Activated naive CD4-positive, alpha-beta T cell treated with anti-CD3 and anti-CD28 coated beads for 36 hours (primary cell): ENCODE data around the gene OSTF1. TPM values are rescaled to one million over a fixed set of nuclear protein-coding genes. Genes with fewer than 3 reads are reported as not detected.

Source experiments
- CTCF ChIA-PET: fragments of 350-600 bp; sonication (Branson Sonifier 250); formaldehyde crosslinking; loops from one replicate; lab custom pipeline; 2021; ENCODE audit warnings: antibody characterized with exemption; lab: Charles Lee
- DNase-seq: peaks from one replicate; pipeline ENCODE4 v3.0.0-alpha.2; 2020
- H3K27ac Mint-ChIP-seq: one replicate; pipeline ENCODE4 v1.8.0; 2021; ENCODE audit warnings: mild to moderate bottlenecking, mixed read lengths
- H3K27me3 Mint-ChIP-seq: one replicate; pipeline ENCODE4 v1.8.0; 2021; ENCODE audit warnings: low read depth, mixed read lengths
- H3K36me3 Mint-ChIP-seq: one replicate; pipeline ENCODE4 v1.8.0; 2021; ENCODE audit warnings: low read depth, mixed read lengths
- H3K4me1 Mint-ChIP-seq: one replicate; pipeline ENCODE4 v1.8.0; 2021; ENCODE audit warnings: low read depth, mixed read lengths
- H3K4me3 Mint-ChIP-seq: one replicate; pipeline ENCODE4 v1.8.0; 2021; ENCODE audit warnings: mild to moderate bottlenecking, moderate library complexity, mixed read lengths
- H3K9me3 Mint-ChIP-seq: one replicate; pipeline ENCODE4 v1.8.0; 2021; ENCODE audit warnings: mixed read lengths
- intact Hi-C: fragments of 100-400 bp; cut with micrococcal nuclease; formaldehyde crosslinking; loops from one replicate; pipeline ENCODE4 v1.15.1; 2023
- total RNA-seq, 2 experiments: library from RNA; stranded (reverse); gene quantifications; one replicate each; pipeline ENCODE4 v1.2.3, GENCODE V29; 2021

Gene OSTF1
- 100 to 1,000 TPM; 102 to 104 TPM for total RNA-seq

GRCh38 chr9:75087824-75088645 is at the start of gene OSTF1, which contains the start of gene NMRK1:
OSTF1 (plus strand) TSS chr9:75088514; CDS start chr9:75088693, 179 bp downstream.
NMRK1 (minus strand) TSS chr9:75088155; CDS start chr9:75083115, 5,040 bp downstream.
- H3K4me1 Mint-ChIP-seq: peaks cover 62% of the 10 kb centered on the region
- peak; percentile 93 for DNase-seq
- CTCF ChIA-PET: interaction anchor here (0.9 to 1.4 kb wide), 2 partner anchors 61 to 135 kb away, joined by 3 to 5 read pairs; partner anchors contain the start of gene C9orf40
- peaks cover 3% of the 10 kb centered on the region for H3K36me3 Mint-ChIP-seq
- intact Hi-C loops: loop anchor here (1.0 to 5.0 kb wide), 10 partner anchors 11 to 1956 kb away; partner anchors contain the start of genes ANXA1, CARNMT1, PCSK5 and RFK
- H3K4me3 Mint-ChIP-seq: peak within 1 kb of the TSS; percentile 95
- no peaks in the 10 kb centered on the region for H3K27me3 Mint-ChIP-seq
- peak within 1 kb of the TSS; percentile 94 for H3K27ac Mint-ChIP-seq
- no peaks in the 10 kb centered on the region for H3K9me3 Mint-ChIP-seq

- no peaks in the 10 kb centered on the region for H3K9me3 Mint-ChIP-seq
- H3K27ac Mint-ChIP-seq: no peak overlapping the region
- DNase-seq: no peak
- no peaks in the 10 kb centered on the region for H3K4me1 Mint-ChIP-seq
- H3K27me3 Mint-ChIP-seq: no peaks in the 10 kb centered on the region
- H3K4me3 Mint-ChIP-seq: no peak overlapping the region
- intact Hi-C loops: no loop called here
- no peaks in the 10 kb centered on the region for H3K36me3 Mint-ChIP-seq
- CTCF ChIA-PET: interaction anchor here (0.6 to 1.5 kb wide), 2 partner anchors 15 to 54 kb away, joined by 3 read pairs; no protein-coding TSS in a partner anchor
These were observed 49.3 kb upstream of the OSTF1 start for GRCh38 chr9:75039009-75039408.

- intact Hi-C loops: no loop called here
- Mint-ChIP-seq H3K4me1 (no peaks in the 10 kb centered on the region), H3K27me3 (no peaks in the 10 kb centered on the region), H3K4me3 (no peak overlapping the region), H3K36me3 (no peaks in the 10 kb centered on the region), H3K9me3 (no peaks in the 10 kb centered on the region), H3K27ac (no peak overlapping the region)
- CTCF ChIA-PET: interaction anchor here (1.3 to 1.5 kb wide), 3 partner anchors 8 to 46 kb away, joined by 3 to 5 read pairs (median 3); no protein-coding TSS in a partner anchor
- peak; percentile 36 for DNase-seq
These were observed 48.5 kb upstream of the OSTF1 start for GRCh38 chr9:75039801-75040200.

GRCh38 chr9:75041041-75041440 is 47.3 kb upstream of the OSTF1 start:
- Mint-ChIP-seq H3K9me3 (no peaks in the 10 kb centered on the region), H3K36me3 (no peaks in the 10 kb centered on the region)
- CTCF ChIA-PET: interaction anchor here (1.0 to 1.3 kb wide), 2 partner anchors 9 to 31 kb away, joined by 3 read pairs; no protein-coding TSS in a partner anchor

GRCh38 chr9:75046725-75047345 is 41.5 kb upstream of the OSTF1 start:
- no peaks in the 10 kb centered on the region for H3K36me3 Mint-ChIP-seq
- H3K4me1 Mint-ChIP-seq: no peaks in the 10 kb centered on the region
- no peak for DNase-seq
- intact Hi-C loops: no loop called here
- CTCF ChIA-PET: interaction anchor here (0.6 to 1.0 kb wide), 2 partner anchors 27 to 274 kb away, joined by 3 read pairs; no protein-coding TSS in a partner anchor
- no peak overlapping the region for H3K4me3 Mint-ChIP-seq
- H3K27me3 Mint-ChIP-seq: peaks cover 4% of the 10 kb centered on the region
- H3K9me3 Mint-ChIP-seq: no peaks in the 10 kb centered on the region
- H3K27ac Mint-ChIP-seq: no peak overlapping the region

More at GRCh38 chr9:75041041-75041440, 47.3 kb upstream of the OSTF1 start:
- Mint-ChIP-seq H3K4me3 (no peak overlapping the region), H3K27me3 (peaks cover 4% of the 10 kb centered on the region), H3K4me1 (no peaks in the 10 kb centered on the region), H3K27ac (no peak overlapping the region)
- no peak for DNase-seq
- intact Hi-C loops: no loop called here

GRCh38 chr9:75047506-75047905 is 40.8 kb upstream of the OSTF1 start:
- no peak for DNase-seq
- Mint-ChIP-seq H3K27me3 (peaks cover 4% of the 10 kb centered on the region), H3K27ac (no peak overlapping the region), H3K9me3 (no peaks in the 10 kb centered on the region), H3K4me3 (no peak overlapping the region), H3K4me1 (no peaks in the 10 kb centered on the region), H3K36me3 (no peaks in the 10 kb centered on the region)
- intact Hi-C loops: no loop called here
- CTCF ChIA-PET: interaction anchor here (0.6 to 1.0 kb wide), 2 partner anchors 19 to 275 kb away, joined by 3 to 4 read pairs; partner anchors contain the start of gene CARNMT1

- intact Hi-C loops: no loop called here
- no peak overlapping the region for H3K4me3 Mint-ChIP-seq
- H3K36me3 Mint-ChIP-seq: no peaks in the 10 kb centered on the region
- no peak for DNase-seq
- no peaks in the 10 kb centered on the region for H3K27me3 Mint-ChIP-seq
- no peaks in the 10 kb centered on the region for H3K4me1 Mint-ChIP-seq
- CTCF ChIA-PET: no interaction called here
- no peaks in the 10 kb centered on the region for H3K9me3 Mint-ChIP-seq
- H3K27ac Mint-ChIP-seq: no peak overlapping the region
These were observed 37.0 kb upstream of the OSTF1 start for GRCh38 chr9:75051285-75051684.

- no peaks in the 10 kb centered on the region for H3K27me3 Mint-ChIP-seq
- peaks cover 4% of the 10 kb centered on the region for H3K36me3 Mint-ChIP-seq
- H3K27ac Mint-ChIP-seq: no peak overlapping the region
- CTCF ChIA-PET: interaction anchor here (0.7 to 1.2 kb wide), 2 partner anchors 10 to 14 kb away, joined by 3 to 5 read pairs; no protein-coding TSS in a partner anchor
- DNase-seq: no peak
- H3K4me1 Mint-ChIP-seq: no peaks in the 10 kb centered on the region
- no peaks in the 10 kb centered on the region for H3K9me3 Mint-ChIP-seq
- H3K4me3 Mint-ChIP-seq: no peak overlapping the region
- intact Hi-C loops: no loop called here
These were observed 34.4 kb upstream of the OSTF1 start for GRCh38 chr9:75053869-75054268.

- no peak overlapping the region for H3K4me3 Mint-ChIP-seq
- CTCF ChIA-PET: interaction anchor here (0.7 to 1.2 kb wide), 3 partner anchors 10 to 99 kb away, joined by 3 to 5 read pairs (median 3); no protein-coding TSS in a partner anchor
- intact Hi-C loops: no loop called here
- H3K27me3 Mint-ChIP-seq: no peaks in the 10 kb centered on the region
- DNase-seq: no peak
- H3K4me1 Mint-ChIP-seq: no peaks in the 10 kb centered on the region
- H3K9me3 Mint-ChIP-seq: peaks cover 5% of the 10 kb centered on the region
- peaks cover 9% of the 10 kb centered on the region for H3K36me3 Mint-ChIP-seq
- H3K27ac Mint-ChIP-seq: no peak overlapping the region
These were observed 33.8 kb upstream of the OSTF1 start for GRCh38 chr9:75054368-75055001.

- peaks cover 9% of the 10 kb centered on the region for H3K9me3 Mint-ChIP-seq
- H3K36me3 Mint-ChIP-seq: peaks cover 18% of the 10 kb centered on the region
- intact Hi-C loops: no loop called here
- H3K27ac Mint-ChIP-seq: no peak overlapping the region
- no peak overlapping the region for H3K4me3 Mint-ChIP-seq
- DNase-seq: no peak
- CTCF ChIA-PET: interaction anchor here (0.9 kb wide), 1 partner anchor 33 kb away, joined by 7 read pairs; the partner anchor contains the start of gene CARNMT1
- peaks cover 3% of the 10 kb centered on the region for H3K4me1 Mint-ChIP-seq
- H3K27me3 Mint-ChIP-seq: no peaks in the 10 kb centered on the region
These were observed 27.1 kb upstream of the OSTF1 start for GRCh38 chr9:75061169-75061568.

GRCh38 chr9:75063556-75064305 is 24.6 kb upstream of the OSTF1 start:
- peaks cover 17% of the 10 kb centered on the region for H3K36me3 Mint-ChIP-seq
- peak overlapping the region; percentile 60 for H3K27ac Mint-ChIP-seq

More at GRCh38 chr9:75063556-75064305, 24.6 kb upstream of the OSTF1 start:
- CTCF ChIA-PET: interaction anchor here (0.5 to 2.5 kb wide), 7 partner anchors 10 to 286 kb away, joined by 3 to 8 read pairs (median 4); no protein-coding TSS in a partner anchor
- Mint-ChIP-seq H3K27me3 (no peaks in the 10 kb centered on the region), H3K4me3 (no peak overlapping the region), H3K4me1 (peaks cover 6% of the 10 kb centered on the region), H3K9me3 (peaks cover 9% of the 10 kb centered on the region)
- no peak for DNase-seq
- intact Hi-C loops: no loop called here
